Ectodermal cell (in vitro differentiated cells): Measurements from ENCODE around the gene RCBTB1.
"Not testable (repeated sequence)": the region's sequence is repeated elsewhere in the genome, so short reads cannot be mapped to it uniquely, and the experiment has no call there.

Source experiments
- H3K27ac ChIP-seq: 2 replicates; pipeline ENCODE4 v1.7.0; 2013; ENCODE audit warnings: mild to moderate bottlenecking, low read depth, low read length; ENCODE audit not compliant: insufficient read depth, poor library complexity, severe bottlenecking
- H3K27me3 ChIP-seq: 2 replicates; pipeline ENCODE4 v1.7.0; 2013; ENCODE audit warnings: mild to moderate bottlenecking, low read length; ENCODE audit not compliant: insufficient read depth, control insufficient read depth, poor library complexity, severe bottlenecking
- H3K36me3 ChIP-seq: one replicate; pipeline ENCODE4 v1.7.0; 2013; ENCODE audit warnings: low read length; ENCODE audit not compliant: control insufficient read depth, insufficient read depth
- H3K4me1 ChIP-seq: one replicate; pipeline ENCODE4 v1.7.0; 2013; ENCODE audit warnings: low read length; ENCODE audit not compliant: control insufficient read depth, insufficient read depth
- H3K4me3 ChIP-seq: 2 replicates; pipeline ENCODE4 v1.7.0; 2013; ENCODE audit warnings: low read depth, low read length, control low read depth; ENCODE audit not compliant: insufficient read depth
- H3K9me3 ChIP-seq: 2 replicates; pipeline ENCODE4 v1.7.0; 2013; ENCODE audit warnings: mild to moderate bottlenecking, low read length, moderate library complexity; ENCODE audit not compliant: control insufficient read depth
- WGBS, 2 experiments: methylation state at CpG; one replicate each; pipeline ENCODE4 v1.1.7; 2013; ENCODE audit warnings: missing lambda C conversion rate in 2 of 2; 5-methylcytosine and 5-hydroxymethylcytosine counted together

Gene RCBTB1

DNA sequence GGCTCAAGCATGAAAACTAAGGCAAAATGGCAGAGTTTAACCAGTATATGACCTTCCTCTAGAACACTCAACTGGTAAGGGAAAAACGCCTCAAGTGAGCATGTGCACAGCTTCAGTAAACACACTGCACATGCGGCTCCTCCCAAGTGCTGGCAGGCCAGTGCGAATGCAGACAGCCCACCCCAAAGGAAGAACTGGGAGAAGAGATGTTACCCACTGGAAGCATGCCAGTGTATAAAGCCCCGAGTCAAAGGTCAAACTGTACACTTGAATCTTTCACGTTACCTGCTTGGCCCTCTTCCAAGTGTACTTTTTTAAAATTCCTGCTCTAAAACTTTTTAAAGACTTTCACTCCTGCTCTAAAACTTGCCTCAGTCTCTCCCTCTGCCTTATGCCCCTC lies 19.2 kb upstream of the RCBTB1 start:
- no peak overlapping the region for H3K27ac ChIP-seq
- H3K36me3 ChIP-seq = no peaks in the 10 kb centered on the region
- WGBS, 2 experiments = 89 to 91% methylated on average over 5 of the region's 5 CpGs
- H3K27me3 ChIP-seq = no peaks in the 10 kb centered on the region
- no peaks in the 10 kb centered on the region for H3K4me1 ChIP-seq
- no peak overlapping the region for H3K4me3 ChIP-seq
- H3K9me3 ChIP-seq = no peaks in the 10 kb centered on the region

DNA sequence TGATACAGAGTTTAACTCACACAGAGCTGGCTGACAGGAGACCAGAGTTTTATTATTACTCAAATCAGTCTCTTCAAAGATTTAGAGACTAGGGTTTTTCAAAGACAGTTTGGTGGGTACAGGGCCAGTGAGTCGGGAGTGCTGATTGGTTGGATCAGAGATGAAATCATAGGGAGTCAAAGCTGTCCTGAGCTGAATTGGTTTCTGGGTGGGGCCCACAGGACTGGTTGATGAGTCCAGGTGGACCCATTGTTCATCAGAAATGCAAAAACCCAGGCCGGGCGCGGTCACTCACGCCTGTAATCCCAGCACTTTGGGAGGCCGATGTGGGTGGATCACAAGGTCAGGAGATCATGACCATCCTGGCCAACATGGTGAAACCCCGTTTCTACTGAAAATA lies 17.3 kb upstream of the RCBTB1 start:
- H3K4me3 ChIP-seq, H3K9me3 ChIP-seq, H3K27ac ChIP-seq, H3K27me3 ChIP-seq, H3K4me1 ChIP-seq, H3K36me3 ChIP-seq: not testable (repeated sequence)
- 93 to 94% methylated on average over 7 of the region's 7 CpGs for WGBS, 2 experiments

DNA sequence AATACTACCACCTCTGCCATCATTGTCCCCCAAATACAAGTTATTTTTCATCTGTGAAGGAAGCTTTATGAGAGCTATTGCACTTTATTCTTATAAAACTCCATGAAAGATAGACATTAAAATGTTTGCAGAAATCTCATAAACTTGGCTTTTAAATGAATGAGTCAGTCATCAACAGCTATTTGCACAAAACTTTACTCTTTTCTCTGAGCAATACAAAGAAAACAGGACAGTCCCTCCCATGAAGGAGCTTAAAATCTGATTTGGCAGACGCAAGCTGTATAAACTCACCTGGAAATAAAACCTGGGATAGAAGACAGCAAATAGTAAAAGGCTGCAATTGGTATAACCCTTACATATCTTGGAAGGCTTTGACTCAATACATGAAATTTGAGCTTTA lies 16.6 kb upstream of the RCBTB1 start:
- no peaks in the 10 kb centered on the region for H3K9me3 ChIP-seq
- H3K27me3 ChIP-seq = no peaks in the 10 kb centered on the region
- WGBS, 2 experiments = 94 to 100% methylated on average over 1 of the region's 1 CpG
- H3K36me3 ChIP-seq = no peaks in the 10 kb centered on the region
- no peak overlapping the region for H3K27ac ChIP-seq
- H3K4me3 ChIP-seq = no peak overlapping the region
- no peaks in the 10 kb centered on the region for H3K4me1 ChIP-seq

DNA sequence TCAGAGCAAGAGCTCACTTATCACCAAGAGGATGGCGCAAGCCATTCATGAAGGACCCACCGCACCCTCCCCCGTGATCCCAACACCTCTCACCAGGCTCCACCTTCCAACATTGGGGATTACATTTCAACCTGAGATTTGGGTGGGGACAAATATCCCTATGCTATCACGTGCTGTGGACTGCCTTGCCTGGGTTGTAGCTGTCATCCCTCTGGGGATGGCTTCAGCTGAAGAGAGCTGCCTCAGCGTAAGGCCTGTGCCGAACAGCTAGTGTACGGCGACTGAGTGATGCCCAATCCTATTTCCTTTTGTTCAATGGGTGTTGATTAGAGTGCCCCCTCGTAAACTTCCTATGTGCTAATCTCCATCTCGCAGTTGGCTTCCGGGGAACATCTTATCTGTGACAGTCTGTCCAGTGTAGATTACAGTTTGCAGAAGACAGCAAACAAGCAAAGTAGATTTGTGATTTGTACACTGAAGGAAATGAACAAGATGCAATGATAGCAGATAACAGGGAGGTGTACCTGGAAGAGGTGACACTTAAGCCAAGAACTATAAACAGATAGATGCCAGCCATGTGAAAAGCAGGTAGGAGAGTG lies 11.8 kb upstream of the RCBTB1 start:
- Histone ChIP-seq H3K4me1 (no peaks in the 10 kb centered on the region), H3K36me3 (no peaks in the 10 kb centered on the region), H3K27ac (no peak overlapping the region), H3K9me3 (no peaks in the 10 kb centered on the region), H3K27me3 (no peaks in the 10 kb centered on the region), H3K4me3 (no peak overlapping the region)
- 89 to 90% methylated on average over 11 of the region's 11 CpGs for WGBS, 2 experiments

DNA sequence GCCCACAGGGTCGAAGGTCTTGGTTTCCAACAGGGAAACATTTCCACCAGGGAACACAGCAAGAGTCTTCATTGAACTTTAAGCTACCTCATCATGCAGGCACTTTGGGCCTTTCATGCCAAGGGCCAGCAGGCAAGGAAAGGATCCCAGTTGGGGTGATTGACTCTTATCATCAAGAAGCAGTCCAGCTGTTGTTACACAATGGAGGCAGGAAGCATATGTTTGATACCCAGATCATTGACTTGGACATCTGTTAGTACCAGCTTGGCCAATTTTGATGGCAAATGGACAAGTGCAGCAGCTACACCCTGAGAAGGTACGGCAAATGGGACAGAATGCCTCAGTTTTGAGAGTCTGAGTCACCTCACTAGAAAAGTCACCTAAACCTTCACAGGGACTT lies 10.9 kb upstream of the RCBTB1 start:
- WGBS, 2 experiments = 60 to 71% methylated on average over 2 of the region's 2 CpGs
- no peaks in the 10 kb centered on the region for H3K9me3 ChIP-seq
- H3K27me3 ChIP-seq = no peaks in the 10 kb centered on the region
- no peak overlapping the region for H3K4me3 ChIP-seq
- H3K36me3 ChIP-seq = no peaks in the 10 kb centered on the region
- no peak overlapping the region for H3K27ac ChIP-seq
- no peaks in the 10 kb centered on the region for H3K4me1 ChIP-seq

DNA sequence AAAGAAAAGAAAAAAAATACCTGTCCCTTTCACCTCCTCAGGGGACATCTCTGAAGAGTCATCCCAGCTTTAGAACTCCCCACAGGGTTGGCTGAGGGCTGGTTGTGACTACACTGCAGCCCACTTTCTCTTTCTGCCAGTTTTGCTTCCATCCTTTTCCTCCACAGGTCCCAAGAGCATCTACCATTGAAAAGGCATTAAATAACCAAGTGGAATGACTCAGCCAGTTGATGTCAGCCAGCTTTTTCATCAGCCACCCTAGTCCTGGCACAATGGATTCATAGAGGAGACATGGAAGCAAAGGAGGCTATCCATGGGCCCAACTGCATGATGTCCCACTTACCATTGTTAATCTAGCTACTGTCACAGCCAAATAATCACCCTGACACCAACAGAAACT lies 9.2 kb upstream of the RCBTB1 start:
- Histone ChIP-seq H3K27me3 (no peaks in the 10 kb centered on the region), H3K36me3 (no peaks in the 10 kb centered on the region), H3K4me3 (no peak overlapping the region), H3K9me3 (no peaks in the 10 kb centered on the region), H3K27ac (no peak overlapping the region), H3K4me1 (no peaks in the 10 kb centered on the region)

DNA sequence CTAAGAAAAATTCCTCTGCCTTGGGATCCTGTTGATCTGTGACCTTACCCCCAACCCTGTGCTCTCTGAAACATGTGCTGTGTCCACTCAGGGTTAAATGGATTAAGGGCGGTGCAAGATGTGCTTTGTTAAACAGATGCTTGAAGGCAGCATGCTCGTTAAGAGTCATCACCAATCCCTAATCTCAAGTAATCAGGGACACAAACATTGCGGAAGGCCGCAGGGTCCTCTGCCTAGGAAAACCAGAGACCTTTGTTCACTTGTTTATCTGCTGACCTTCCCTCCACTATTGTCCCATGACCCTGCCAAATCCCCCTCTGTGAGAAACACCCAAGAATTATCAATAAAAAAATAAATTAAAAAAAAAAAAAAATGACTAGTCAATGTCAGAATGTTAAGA lies 8.5 kb upstream of the RCBTB1 start:
- not testable (repeated sequence) for H3K27ac ChIP-seq, H3K9me3 ChIP-seq, H3K4me3 ChIP-seq, H3K36me3 ChIP-seq, H3K4me1 ChIP-seq, H3K27me3 ChIP-seq
- 88 to 96% methylated on average over 3 of the region's 4 CpGs for WGBS, 2 experiments

DNA sequence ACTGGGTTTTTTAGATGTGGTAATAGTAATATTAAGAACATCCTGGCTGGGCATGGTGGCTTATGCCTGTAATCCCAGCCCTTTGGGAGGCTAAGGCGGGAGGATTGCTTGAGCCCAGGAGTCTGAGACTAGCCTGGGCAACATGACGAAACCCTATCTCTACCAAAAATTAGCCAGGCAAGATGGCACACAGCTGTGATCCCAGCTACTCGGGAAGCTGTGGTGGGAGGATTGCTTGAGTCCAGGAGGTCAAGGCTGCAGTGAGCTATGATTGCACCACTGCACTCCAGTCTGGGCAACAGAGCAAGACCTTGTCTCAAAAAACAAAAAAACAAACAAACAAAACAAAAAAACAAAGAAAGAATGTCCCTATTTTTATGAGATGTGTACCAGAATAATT lies 5.4 kb upstream of the RCBTB1 start:
- not testable (repeated sequence) for H3K27ac ChIP-seq, H3K9me3 ChIP-seq, H3K4me1 ChIP-seq, H3K27me3 ChIP-seq, H3K36me3 ChIP-seq, H3K4me3 ChIP-seq
- WGBS, 2 experiments = 91% methylated on average over 3 of the region's 3 CpGs

DNA sequence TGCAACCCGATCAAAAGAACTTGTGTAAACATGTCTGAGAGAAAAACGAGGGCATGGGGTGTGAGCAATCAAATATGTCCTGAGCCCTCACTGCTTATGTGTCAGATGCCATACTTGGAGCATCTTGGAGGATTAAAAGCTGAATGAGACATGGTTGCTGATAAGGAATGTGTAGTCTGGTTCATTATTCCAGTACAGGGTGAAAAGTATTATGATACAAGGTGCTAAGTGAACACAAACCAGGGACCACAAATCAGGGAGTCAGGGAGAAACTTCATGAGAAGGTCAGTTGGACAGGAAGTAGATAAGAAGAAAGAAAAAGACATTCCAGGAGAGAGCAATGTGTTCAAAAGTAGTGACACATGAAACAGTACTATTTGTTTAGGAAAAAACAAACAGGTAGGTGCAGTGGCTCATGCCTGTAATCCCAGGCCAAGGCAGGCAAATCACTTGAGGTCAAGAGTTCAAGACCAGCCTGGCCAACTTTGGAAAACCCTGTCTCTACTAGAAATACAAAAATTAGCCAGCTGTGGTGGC lies 2.0 kb upstream of the RCBTB1 start:
- Histone ChIP-seq H3K27me3 (no peaks in the 10 kb centered on the region), H3K9me3 (no peaks in the 10 kb centered on the region), H3K4me3 (no peak overlapping the region), H3K4me1 (peaks cover 6% of the 10 kb centered on the region), H3K27ac (no peak overlapping the region), H3K36me3 (no peaks in the 10 kb centered on the region)
- WGBS, 2 experiments = 88 to 92% methylated on average over 2 of the region's 2 CpGs

DNA sequence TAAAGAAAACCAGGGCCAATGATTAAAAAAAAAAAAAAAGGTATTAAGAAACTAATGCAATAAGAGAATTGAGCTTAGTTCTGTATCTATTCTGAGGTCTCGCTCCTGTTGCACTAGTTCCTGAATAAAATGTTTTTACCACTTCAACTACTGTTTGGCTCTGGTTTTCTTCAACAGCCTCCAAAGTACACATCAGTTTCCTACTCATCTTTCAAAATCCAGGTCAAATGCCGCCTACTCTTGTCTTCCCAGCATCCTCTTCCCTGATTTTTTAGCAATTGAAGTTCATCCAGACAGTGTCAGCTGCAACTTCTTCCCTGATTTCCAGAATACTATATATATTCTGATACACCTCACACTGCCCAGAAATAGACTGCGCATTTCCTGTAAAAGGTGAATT lies 1.4 kb upstream of the RCBTB1 start:
- H3K4me1 ChIP-seq = peaks cover 6% of the 10 kb centered on the region
- no peaks in the 10 kb centered on the region for H3K36me3 ChIP-seq
- H3K9me3 ChIP-seq = no peaks in the 10 kb centered on the region
- no peak overlapping the region for H3K27ac ChIP-seq
- H3K4me3 ChIP-seq = no peak overlapping the region
- no peaks in the 10 kb centered on the region for H3K27me3 ChIP-seq
- 95 to 97% methylated on average over 3 of the region's 3 CpGs for WGBS, 2 experiments

DNA sequence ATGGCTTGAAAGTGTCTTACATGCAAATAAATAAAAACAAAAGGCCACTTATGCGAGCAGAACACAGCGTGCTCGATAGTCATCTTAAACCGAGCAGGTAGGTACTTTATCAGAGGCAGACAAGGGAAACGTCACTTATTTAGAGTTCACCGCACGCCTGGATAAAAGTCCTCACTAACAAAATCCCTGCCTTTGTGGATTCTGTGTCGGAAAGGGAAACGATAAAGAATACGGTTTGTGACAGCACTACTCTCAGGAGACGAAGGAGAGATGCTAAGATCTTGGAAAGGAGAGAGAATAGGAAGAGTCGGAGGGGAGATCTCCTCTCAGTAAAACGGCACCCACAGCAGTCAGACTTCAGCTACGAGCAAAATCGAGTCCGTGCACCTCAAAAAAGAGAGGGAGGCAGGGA lies 581 bp downstream of the RCBTB1 start:
- Histone ChIP-seq H3K36me3 (no peaks in the 10 kb centered on the region), H3K4me1 (peaks cover 6% of the 10 kb centered on the region), H3K4me3 (peak overlapping the region; percentile 78), H3K27ac (no peak overlapping the region), H3K27me3 (no peaks in the 10 kb centered on the region), H3K9me3 (no peaks in the 10 kb centered on the region)
- WGBS, 2 experiments = 1% methylated on average over 16 of the region's 16 CpGs
